ENCODE data around the gene ZNF792.
"Not testable (repeated sequence)": the region's sequence is repeated elsewhere in the genome, so short reads cannot be mapped to it uniquely, and the experiment has no call there.

ZNF792 gene

GRCh38 chr19:35009424-35010415, 45.7 kb upstream of the ZNF792 start:
- H3K4me3 ChIP-seq (ENCODE audit: low read depth, low read length) = no peak overlapping the region
- TF ChIP-seq MYC (IDR thresholded peaks at IDR 0.05; ENCODE audit: low read depth, low read length) (no peak), CTCF (IDR thresholded peaks at IDR 0.05; ENCODE audit: low read depth, low read length) (no peak), MAX (IDR thresholded peaks at IDR 0.05; ENCODE audit: low read depth, low read length) (no peak), POLR2A (IDR thresholded peaks at IDR 0.05; ENCODE audit: extremely low read depth, insufficient read length) (no peak)
- DNase-seq (ENCODE audit: low read depth) = no peak

- no peak overlapping the region for H3K4me3 ChIP-seq (ENCODE audit: low read depth, low read length)
- no peak for DNase-seq (ENCODE audit: low read depth)
- TF ChIP-seq CTCF (IDR thresholded peaks at IDR 0.05; ENCODE audit: low read depth, low read length) (no peak), MYC (IDR thresholded peaks at IDR 0.05; ENCODE audit: low read depth, low read length) (no peak), MAX (IDR thresholded peaks at IDR 0.05; ENCODE audit: low read depth, low read length) (no peak), POLR2A (IDR thresholded peaks at IDR 0.05; ENCODE audit: extremely low read depth, insufficient read length) (no peak)
Observed at GRCh38 chr19:35008891-35009341, 44.9 kb upstream of the ZNF792 start.

GRCh38 chr19:35007427-35007826, 43.4 kb upstream of the ZNF792 start:
- DNase-seq (ENCODE audit: low read depth); H3K4me3 ChIP-seq (ENCODE audit: low read depth, low read length): not testable (repeated sequence)

- TF ChIP-seq POLR2A (IDR thresholded peaks at IDR 0.05; ENCODE audit: extremely low read depth, insufficient read length) = no peak
- no peak for TF ChIP-seq MYC (IDR thresholded peaks at IDR 0.05; ENCODE audit: low read depth, low read length)
- TF ChIP-seq MAX (IDR thresholded peaks at IDR 0.05; ENCODE audit: low read depth, low read length) = no peak
- no peak for TF ChIP-seq CTCF (IDR thresholded peaks at IDR 0.05; ENCODE audit: low read depth, low read length)
- no peak for DNase-seq (ENCODE audit: low read depth)
- H3K4me3 ChIP-seq (ENCODE audit: low read depth, low read length) = no peak overlapping the region
Observed at GRCh38 chr19:35006999-35007365, 43.0 kb upstream of the ZNF792 start.

GRCh38 chr19:35006342-35006998, 42.4 kb upstream of the ZNF792 start:
- TF ChIP-seq MYC (IDR thresholded peaks at IDR 0.05; ENCODE audit: low read depth, low read length) = no peak
- no peak for TF ChIP-seq CTCF (IDR thresholded peaks at IDR 0.05; ENCODE audit: low read depth, low read length)
- no peak for TF ChIP-seq POLR2A (IDR thresholded peaks at IDR 0.05; ENCODE audit: extremely low read depth, insufficient read length)
- TF ChIP-seq MAX (IDR thresholded peaks at IDR 0.05; ENCODE audit: low read depth, low read length) = no peak
- DNase-seq (ENCODE audit: low read depth) = no peak
- H3K4me3 ChIP-seq (ENCODE audit: low read depth, low read length) = no peak overlapping the region

GRCh38 chr19:35006007-35006341, 41.9 kb upstream of the ZNF792 start:
- H3K4me3 ChIP-seq (ENCODE audit: low read depth, low read length); DNase-seq (ENCODE audit: low read depth): not testable (repeated sequence)
